Measurements from ENCODE around the gene POLE2. TPM values are rescaled to one million over a fixed set of nuclear protein-coding genes. Genes with fewer than 3 reads are reported as not detected.

POLE2 gene, protein sequence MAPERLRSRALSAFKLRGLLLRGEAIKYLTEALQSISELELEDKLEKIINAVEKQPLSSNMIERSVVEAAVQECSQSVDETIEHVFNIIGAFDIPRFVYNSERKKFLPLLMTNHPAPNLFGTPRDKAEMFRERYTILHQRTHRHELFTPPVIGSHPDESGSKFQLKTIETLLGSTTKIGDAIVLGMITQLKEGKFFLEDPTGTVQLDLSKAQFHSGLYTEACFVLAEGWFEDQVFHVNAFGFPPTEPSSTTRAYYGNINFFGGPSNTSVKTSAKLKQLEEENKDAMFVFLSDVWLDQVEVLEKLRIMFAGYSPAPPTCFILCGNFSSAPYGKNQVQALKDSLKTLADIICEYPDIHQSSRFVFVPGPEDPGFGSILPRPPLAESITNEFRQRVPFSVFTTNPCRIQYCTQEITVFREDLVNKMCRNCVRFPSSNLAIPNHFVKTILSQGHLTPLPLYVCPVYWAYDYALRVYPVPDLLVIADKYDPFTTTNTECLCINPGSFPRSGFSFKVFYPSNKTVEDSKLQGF
- 12.2 to 15.7 TPM (median 13.4 TPM) in 5 replicates for total RNA-seq (2022; extraction: Qiagen RNA extraction)

DNA sequence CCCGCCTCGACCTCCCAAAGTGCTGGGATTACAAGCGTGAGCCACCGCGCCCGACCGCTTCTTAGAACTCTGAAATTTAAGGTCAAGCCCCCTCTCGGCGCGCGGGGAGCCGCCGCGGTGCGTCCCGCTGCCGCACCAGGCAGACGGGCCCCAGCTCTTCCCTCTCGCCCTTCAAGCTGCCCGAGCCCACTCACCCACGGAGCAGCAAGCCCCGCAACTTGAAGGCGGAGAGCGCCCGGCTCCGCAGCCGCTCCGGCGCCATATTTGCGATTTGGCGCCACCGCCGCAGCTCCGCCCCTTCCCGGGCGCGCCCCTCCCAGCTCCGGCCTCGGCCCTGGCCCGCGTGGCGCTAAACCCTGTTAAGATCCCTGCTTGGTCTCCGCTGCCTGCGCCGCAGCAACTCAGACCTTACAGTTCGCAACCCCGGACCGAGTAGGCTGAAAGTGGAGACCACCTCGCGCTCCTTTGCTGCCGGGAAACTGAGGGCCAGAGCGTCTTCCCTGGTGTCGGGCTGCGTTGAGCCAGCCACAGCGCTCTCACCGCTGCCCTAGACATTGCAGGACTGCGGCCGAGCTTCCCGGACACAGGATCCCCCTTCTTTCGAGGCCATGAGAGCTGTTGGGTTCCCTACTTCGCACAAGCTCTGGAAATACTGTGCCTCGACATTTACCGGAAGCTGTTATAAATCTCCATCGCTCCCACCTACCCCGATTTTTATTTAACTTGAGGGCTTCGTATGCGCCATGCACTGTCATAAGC, at the start of gene POLE2:
TSS of gene POLE2 (minus strand) at position 273 of the 759 bp plus-strand sequence. CDS start at position 262, 11 bp downstream.

DNA sequence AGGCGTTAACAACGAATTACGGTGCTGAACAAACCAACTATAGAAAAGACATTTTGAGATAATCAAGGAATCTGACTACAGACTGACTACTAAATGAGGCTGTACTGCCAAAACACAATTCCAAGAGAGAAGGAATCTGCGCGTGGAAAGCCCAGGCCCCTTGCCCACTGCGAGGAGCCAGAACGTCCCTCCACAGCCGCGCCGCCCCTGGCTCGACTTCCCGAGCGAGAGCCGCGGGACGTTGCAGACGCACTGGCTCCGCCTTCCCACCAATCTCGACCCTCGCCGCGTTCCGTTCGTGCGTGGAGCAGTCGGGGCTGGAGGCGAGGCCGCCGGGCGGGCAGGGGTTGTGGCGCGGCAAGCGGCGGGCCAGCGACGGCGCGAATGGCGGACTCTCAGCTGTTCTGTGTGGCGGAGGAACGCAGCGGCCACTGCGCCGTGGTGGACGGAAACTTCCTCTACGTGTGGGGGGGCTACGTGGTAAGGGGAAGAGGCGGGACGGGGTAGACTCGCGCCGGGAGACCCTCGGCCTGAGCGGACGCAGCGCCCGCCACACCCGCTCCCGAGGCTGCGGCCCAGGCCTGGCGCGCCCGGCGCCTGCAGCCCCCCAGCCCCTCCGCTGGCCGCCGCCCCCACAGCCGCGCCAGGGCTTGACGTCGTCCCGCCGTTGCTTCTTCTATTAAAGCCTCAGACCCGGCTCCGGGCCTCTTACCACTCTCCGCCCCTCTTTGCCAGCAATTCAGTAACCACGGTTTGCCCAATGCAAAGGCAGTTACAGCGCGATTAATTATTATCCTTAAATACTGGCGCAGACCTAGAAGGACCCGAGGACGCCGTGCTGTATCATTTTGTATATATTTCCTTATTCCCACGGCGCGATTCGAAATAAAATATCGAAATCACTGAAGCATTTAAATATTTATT, 5.1 kb upstream of the POLE2 start, which contains the start of gene KLHDC1:
TSS of gene KLHDC1 (plus strand) at position 310 of the 924 bp plus-strand sequence. CDS start at position 385, 75 bp downstream.

DNA sequence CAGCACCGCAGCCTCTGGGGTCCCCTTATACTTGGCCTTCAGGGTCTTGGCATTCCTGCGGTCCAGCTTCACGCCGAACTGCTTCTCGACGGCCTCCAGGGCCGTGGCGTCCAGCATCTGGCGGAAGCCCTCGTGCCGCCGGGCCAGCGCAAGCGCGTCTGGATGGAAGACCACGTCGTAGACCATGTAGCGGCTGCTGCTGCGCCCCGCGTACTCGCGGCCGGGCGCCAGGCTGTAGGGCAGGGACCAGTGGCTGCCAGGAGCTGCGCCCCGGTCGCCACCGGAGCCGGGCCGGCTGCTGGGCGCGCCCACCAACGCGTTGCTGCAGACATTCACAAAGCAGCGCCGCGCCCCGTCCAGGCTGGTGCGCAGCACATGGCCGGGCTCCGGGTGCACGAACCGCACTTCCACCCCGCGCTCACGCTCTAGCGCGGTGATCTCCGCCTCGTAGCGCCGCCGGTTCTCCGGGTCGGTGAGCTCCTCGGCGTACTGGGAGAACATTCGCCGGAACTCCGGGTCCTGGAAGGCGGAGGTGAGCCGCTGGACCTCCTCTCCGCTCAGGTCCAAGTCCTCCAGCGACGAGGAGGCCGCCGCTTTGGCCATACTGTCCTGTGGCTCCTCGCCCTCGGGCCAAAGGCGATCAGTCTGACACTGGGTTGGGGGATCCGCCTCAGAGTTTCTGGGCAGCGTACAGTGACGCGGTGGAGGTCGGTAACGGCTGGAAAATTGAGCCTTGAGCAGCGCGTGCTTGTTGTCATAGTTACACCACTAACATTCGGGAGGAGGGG, 53.3 kb downstream of the POLE2 start, which contains the start of gene DNAAF2:
TSS of gene DNAAF2 (minus strand) at position 698 of the 788 bp plus-strand sequence. CDS start at position 603, 95 bp downstream.

DNA sequence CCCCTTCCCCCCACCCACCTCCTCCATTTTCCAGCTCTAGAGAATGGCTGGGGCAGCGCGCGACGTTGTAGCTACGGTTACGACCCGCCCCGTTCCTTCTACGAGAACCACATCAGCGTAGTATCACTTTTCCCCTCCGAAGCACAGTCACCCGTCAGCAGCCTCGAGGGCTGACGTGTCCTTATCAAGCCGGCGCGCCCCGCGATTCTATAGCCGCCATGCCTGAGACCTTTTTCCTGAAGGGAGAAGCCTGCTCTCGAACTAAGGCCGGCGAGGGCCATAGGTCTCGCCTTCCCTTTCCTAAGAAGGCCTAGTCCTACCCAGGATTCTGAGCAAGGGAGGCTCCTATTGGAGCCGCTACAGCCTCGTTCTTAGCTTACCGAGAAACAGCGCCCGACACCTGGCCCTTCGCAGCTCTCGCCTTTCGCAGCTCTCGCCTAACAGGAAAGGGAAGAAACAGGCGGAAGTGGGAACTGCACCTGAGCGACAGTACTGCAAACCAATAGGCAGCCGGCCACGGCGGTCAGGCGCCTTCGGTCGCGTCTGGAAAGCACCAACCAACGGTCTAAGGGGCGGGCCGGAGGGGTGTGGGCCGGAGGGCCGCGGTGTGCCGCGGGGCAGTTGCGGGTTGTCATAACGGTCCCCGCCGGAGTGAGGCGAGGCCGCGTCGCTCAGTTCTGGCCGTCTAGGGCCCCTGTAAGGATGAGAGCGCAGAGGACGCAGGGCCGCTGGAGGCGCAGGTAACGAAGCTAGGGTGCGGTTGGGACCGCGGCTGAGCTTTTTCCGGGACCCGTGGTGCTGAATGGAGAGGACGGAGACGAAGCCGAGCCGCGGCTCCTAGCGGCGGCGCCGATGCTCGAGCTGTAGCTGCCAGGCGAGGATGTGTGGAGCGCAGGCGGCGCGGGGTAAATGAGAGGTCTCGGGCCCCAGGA, 67.6 kb downstream of the POLE2 start, which contains the start of the genes MGAT2 and RPL36AL:
TSS of gene MGAT2 (plus strand) at position 618 of the 932 bp plus-strand sequence. CDS start 470 bp downstream, outside the sequence.
TSS of gene RPL36AL (minus strand) at position 445 of the 932 bp plus-strand sequence. CDS start 1,522 bp downstream, outside the sequence.

DNA sequence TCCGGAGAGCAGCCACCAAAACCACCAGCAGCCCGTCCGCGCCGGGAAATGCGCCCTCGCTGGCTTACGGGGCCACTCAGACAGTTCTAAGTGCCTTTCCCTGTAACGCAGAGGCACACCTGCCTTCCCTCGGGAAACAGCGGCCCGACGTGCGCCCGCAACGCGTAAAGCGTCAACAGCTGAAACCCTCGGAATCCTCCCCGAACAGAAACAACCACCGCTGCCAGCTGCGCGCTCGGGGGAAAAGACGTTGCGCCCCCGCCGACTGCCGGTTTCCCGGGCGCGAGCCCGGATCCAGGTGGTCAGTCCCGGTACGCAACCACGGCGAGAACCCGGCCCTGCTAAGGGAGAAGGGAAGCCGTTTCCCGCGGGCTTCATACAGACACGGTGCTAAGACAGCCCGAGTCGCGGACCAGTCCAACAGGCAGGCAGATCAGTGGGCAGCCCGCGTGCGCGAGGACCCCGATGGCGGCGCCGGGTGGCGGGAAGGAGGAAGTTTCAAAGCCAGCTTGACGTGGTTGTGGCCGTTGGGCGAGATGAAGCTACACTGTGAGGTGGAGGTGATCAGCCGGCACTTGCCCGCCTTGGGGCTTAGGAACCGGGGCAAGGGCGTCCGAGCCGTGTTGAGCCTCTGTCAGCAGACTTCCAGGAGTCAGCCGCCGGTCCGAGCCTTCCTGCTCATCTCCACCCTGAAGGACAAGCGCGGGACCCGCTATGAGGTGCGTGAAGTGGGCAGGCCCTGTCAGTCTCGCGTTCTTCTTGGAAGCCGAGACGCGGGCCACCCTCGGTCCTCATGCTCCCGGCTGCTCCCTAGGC, 89.3 kb downstream of the POLE2 start, which contains the start of gene LRR1:
TSS of gene LRR1 (plus strand) at position 456 of the 816 bp plus-strand sequence. CDS start at position 537, 81 bp downstream.

Other genes with a start within 250 kb of the POLE2 start
- 3,276 to 5,293 TPM (median 3,450 TPM) in 5 replicates for gene RPS29, start 101.8 kb downstream of the POLE2 start, total RNA-seq (2022; extraction: Qiagen RNA extraction)
- gene LRR1, start 89.3 kb downstream of the POLE2 start, total RNA-seq (2022; extraction: Qiagen RNA extraction): 44.4 to 48.2 TPM (median 46.5 TPM) in 5 replicates
- gene RPL36AL, start 67.6 kb downstream of the POLE2 start, total RNA-seq (2022; extraction: Qiagen RNA extraction): 409 to 557 TPM (median 413 TPM) in 5 replicates
- 45.5 to 54.5 TPM (median 52.5 TPM) in 5 replicates for gene MGAT2, start 67.4 kb downstream of the POLE2 start, total RNA-seq (2022; extraction: Qiagen RNA extraction)
- 10.8 to 12.6 TPM (median 11.4 TPM) in 5 replicates for gene DNAAF2, start 53.0 kb downstream of the POLE2 start, total RNA-seq (2022; extraction: Qiagen RNA extraction)
- gene KLHDC1, start 4.9 kb upstream of the POLE2 start, total RNA-seq (2022; extraction: Qiagen RNA extraction): 0.23 to 0.48 TPM (median 0.41 TPM) in 5 replicates
- 29.7 to 32.9 TPM (median 32.4 TPM) in 5 replicates for gene KLHDC2, start 79.9 kb upstream of the POLE2 start, total RNA-seq (2022; extraction: Qiagen RNA extraction)
- gene NEMF, start 164.6 kb upstream of the POLE2 start, total RNA-seq (2022; extraction: Qiagen RNA extraction): 30.1 to 39.0 TPM (median 36.6 TPM) in 5 replicates
- 90.3 to 102 TPM (median 102 TPM) in 5 replicates for gene ARF6, start 204.9 kb upstream of the POLE2 start, total RNA-seq (2022; extraction: Qiagen RNA extraction)

Data from A549 treated with dexamethasone at 1 μM for 4 hours (cell line).